ENCODE results near the gene LINGO4. TPM values are rescaled to one million over a fixed set of nuclear protein-coding genes. Genes with fewer than 3 reads are reported as not detected.

LINGO4 gene
- total RNA-seq, 1 experiment from 2014 or later = not detected

- no peak overlapping the region for H3K27ac ChIP-seq (ENCODE audit: low read depth, low read length, poor library complexity, severe bottlenecking)
- intact Hi-C loops (cut with micrococcal nuclease; ENCODE audit: unreplicated experiment) = no loop called here
- TF ChIP-seq CTCF (conservative IDR thresholded peaks at IDR 0.05; ENCODE audit: low read depth, low read length) (no peak), EZH2 (IDR thresholded peaks at IDR 0.05; ENCODE audit: borderline replicate concordance, low read depth, low read length, poor library complexity, severe bottlenecking) (no peak)
- H3K4me3 ChIP-seq (ENCODE audit: low read depth, low read length, poor library complexity, severe bottlenecking) = no peak overlapping the region
- CTCF ChIA-PET = no interaction called here
- no peaks in the 10 kb centered on the region for H3K36me3 ChIP-seq (ENCODE audit: insufficient read depth, low read length, poor library complexity, severe bottlenecking)
- H3K9me3 ChIP-seq (ENCODE audit: low read depth, low read length, poor library complexity, severe bottlenecking) = no peaks in the 10 kb centered on the region
- H3K27me3 ChIP-seq (replicated peaks; ENCODE audit: insufficient read depth, low read depth, low read length, poor library complexity) = peaks cover 52% of the 10 kb centered on the region
- no peaks in the 10 kb centered on the region for H3K4me1 ChIP-seq (ENCODE audit: insufficient read depth, low read length, poor library complexity, severe bottlenecking)
- no peak for DNase-seq (ENCODE audit: low spot score)
- POLR2A ChIA-PET (ENCODE audit: low non-redundant PET) = no interaction called here
- BruUV-seq (replicated peaks) = no TSS peak
Measured at GRCh38 chr1:151852733-151853132, 47.5 kb upstream of the LINGO4 start.

GRCh38 chr1:151851886-151852285 lies 46.7 kb upstream of the LINGO4 start:
- H3K9me3 ChIP-seq (ENCODE audit: low read depth, low read length, poor library complexity, severe bottlenecking) = no peaks in the 10 kb centered on the region
- no peak for TF ChIP-seq EZH2 (IDR thresholded peaks at IDR 0.05; ENCODE audit: borderline replicate concordance, low read depth, low read length, poor library complexity, severe bottlenecking)
- TF ChIP-seq CTCF (conservative IDR thresholded peaks at IDR 0.05; ENCODE audit: low read depth, low read length) = no peak
- H3K27ac ChIP-seq (ENCODE audit: low read depth, low read length, poor library complexity, severe bottlenecking) = no peak overlapping the region
- no peak for DNase-seq (ENCODE audit: low spot score)
- H3K4me1 ChIP-seq (ENCODE audit: insufficient read depth, low read length, poor library complexity, severe bottlenecking) = no peaks in the 10 kb centered on the region
- no TSS peak for BruUV-seq (replicated peaks)
- H3K4me3 ChIP-seq (ENCODE audit: low read depth, low read length, poor library complexity, severe bottlenecking) = no peak overlapping the region
- ChIA-PET POLR2A (ENCODE audit: low non-redundant PET) (no interaction called here), CTCF (no interaction called here)
- peaks cover 60% of the 10 kb centered on the region for H3K27me3 ChIP-seq (replicated peaks; ENCODE audit: insufficient read depth, low read depth, low read length, poor library complexity)
- intact Hi-C loops (cut with micrococcal nuclease; ENCODE audit: unreplicated experiment) = no loop called here
- no peaks in the 10 kb centered on the region for H3K36me3 ChIP-seq (ENCODE audit: insufficient read depth, low read length, poor library complexity, severe bottlenecking)

- no peak for TF ChIP-seq EZH2 (IDR thresholded peaks at IDR 0.05; ENCODE audit: borderline replicate concordance, low read depth, low read length, poor library complexity, severe bottlenecking)
- TF ChIP-seq CTCF (conservative IDR thresholded peaks at IDR 0.05; ENCODE audit: low read depth, low read length) = no peak
- no peaks in the 10 kb centered on the region for H3K4me1 ChIP-seq (ENCODE audit: insufficient read depth, low read length, poor library complexity, severe bottlenecking)
- no TSS peak for BruUV-seq (replicated peaks)
- peaks cover 74% of the 10 kb centered on the region for H3K27me3 ChIP-seq (replicated peaks; ENCODE audit: insufficient read depth, low read depth, low read length, poor library complexity)
- DNase-seq (ENCODE audit: low spot score) = no peak
- POLR2A ChIA-PET (ENCODE audit: low non-redundant PET) = interaction anchor here (0.5 kb wide), 1 partner anchor 73 kb away, joined by 3 read pairs; no protein-coding TSS in a partner anchor
- no peaks in the 10 kb centered on the region for H3K36me3 ChIP-seq (ENCODE audit: insufficient read depth, low read length, poor library complexity, severe bottlenecking)
- no peak overlapping the region for H3K27ac ChIP-seq (ENCODE audit: low read depth, low read length, poor library complexity, severe bottlenecking)
- intact Hi-C loops (cut with micrococcal nuclease; ENCODE audit: unreplicated experiment) = no loop called here
- no peaks in the 10 kb centered on the region for H3K9me3 ChIP-seq (ENCODE audit: low read depth, low read length, poor library complexity, severe bottlenecking)
- no peak overlapping the region for H3K4me3 ChIP-seq (ENCODE audit: low read depth, low read length, poor library complexity, severe bottlenecking)
- CTCF ChIA-PET = no interaction called here
Measured at GRCh38 chr1:151849871-151850270, 44.7 kb upstream of the LINGO4 start.
